Measurements from ENCODE around the gene OLFML2B. TPM values are rescaled to one million over a fixed set of nuclear protein-coding genes. Genes with fewer than 3 reads are reported as not detected.

The OLFML2B gene
- total and polyA plus RNA-seq, 2 of the 13 experiments (the other 11 are each of a cell fraction or from before 2014, with no cell fraction given), result not detected

DNA sequence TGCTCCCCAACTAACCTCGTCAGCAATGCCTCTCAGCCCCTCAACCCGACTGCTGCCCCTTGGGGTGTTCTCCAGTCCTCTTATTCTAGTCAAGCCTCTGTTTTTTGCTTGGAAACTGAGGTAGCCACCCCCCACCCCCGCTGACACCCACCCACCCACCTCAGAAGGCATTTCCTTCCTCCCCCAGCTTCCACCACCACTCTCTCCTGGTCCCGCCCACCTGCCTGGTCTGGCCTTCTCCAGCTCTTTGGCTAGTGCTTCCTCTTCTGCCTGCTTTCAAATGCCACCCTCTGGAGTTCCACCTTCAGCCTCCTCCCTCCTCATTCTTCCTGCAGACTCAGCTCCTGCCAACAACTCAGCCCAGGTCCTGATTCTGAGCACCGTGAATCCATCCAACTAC, 35.3 kb downstream of the OLFML2B start:
- POLR2A ChIA-PET, result no interaction called here

More for the DNA sequence above, 35.3 kb downstream of the OLFML2B start:
- CTCF ChIA-PET (ENCODE audit: low intra/inter-chr PET ratio, low total read pairs), result no interaction called here
- no peaks in the 10 kb centered on the region for H3K9me3 ChIP-seq (ENCODE audit: low read length)
- H4K20me1 ChIP-seq (ENCODE audit: insufficient read depth, low read length), result no peaks in the 10 kb centered on the region
- DNase-seq (ENCODE audit: low spot score), result no peak
- TF ChIP-seq ZNF580 (CRISPR knock-in tag; IDR thresholded peaks at IDR 0.05; ENCODE audit: borderline replicate concordance, low read depth) (no peak), AKNA (CRISPR knock-in tag; IDR thresholded peaks at IDR 0.05; ENCODE audit: borderline replicate concordance) (no peak), TCF12 (IDR thresholded peaks at IDR 0.05) (no peak), TCF12 (CRISPR knock-in tag; IDR thresholded peaks at IDR 0.05) (no peak), STAT5B (CRISPR knock-in tag; IDR thresholded peaks at IDR 0.05) (no peak)
- TF ChIP-seq, protein P1, sequence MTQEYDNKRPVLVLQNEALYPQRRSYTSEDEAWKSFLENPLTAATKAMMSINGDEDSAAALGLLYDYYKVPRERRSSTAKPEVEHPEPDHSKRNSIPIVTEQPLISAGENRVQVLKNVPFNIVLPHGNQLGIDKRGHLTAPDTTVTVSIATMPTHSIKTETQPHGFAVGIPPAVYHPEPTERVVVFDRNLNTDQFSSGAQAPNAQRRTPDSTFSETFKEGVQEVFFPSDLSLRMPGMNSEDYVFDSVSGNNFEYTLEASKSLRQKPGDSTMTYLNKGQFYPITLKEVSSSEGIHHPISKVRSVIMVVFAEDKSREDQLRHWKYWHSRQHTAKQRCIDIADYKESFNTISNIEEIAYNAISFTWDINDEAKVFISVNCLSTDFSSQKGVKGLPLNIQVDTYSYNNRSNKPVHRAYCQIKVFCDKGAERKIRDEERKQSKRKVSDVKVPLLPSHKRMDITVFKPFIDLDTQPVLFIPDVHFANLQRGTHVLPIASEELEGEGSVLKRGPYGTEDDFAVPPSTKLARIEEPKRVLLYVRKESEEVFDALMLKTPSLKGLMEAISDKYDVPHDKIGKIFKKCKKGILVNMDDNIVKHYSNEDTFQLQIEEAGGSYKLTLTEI (CRISPR knock-in tag; conservative IDR thresholded peaks at IDR 0.05), result no peak
- TF ChIP-seq, protein P2, sequence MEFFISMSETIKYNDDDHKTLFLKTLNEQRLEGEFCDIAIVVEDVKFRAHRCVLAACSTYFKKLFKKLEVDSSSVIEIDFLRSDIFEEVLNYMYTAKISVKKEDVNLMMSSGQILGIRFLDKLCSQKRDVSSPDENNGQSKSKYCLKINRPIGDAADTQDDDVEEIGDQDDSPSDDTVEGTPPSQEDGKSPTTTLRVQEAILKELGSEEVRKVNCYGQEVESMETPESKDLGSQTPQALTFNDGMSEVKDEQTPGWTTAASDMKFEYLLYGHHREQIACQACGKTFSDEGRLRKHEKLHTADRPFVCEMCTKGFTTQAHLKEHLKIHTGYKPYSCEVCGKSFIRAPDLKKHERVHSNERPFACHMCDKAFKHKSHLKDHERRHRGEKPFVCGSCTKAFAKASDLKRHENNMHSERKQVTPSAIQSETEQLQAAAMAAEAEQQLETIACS (CRISPR knock-in tag; IDR thresholded peaks at IDR 0.05), result no peak
- H3K36me3 ChIP-seq (replicated peaks in 1 of 2; ENCODE audit: control insufficient read depth in 1 of 2, insufficient read depth in 2 of 2, low read length in 2 of 2), result no peaks in the 10 kb centered on the region
- FAIRE-seq, result no peak
- H3K4me2 ChIP-seq (ENCODE audit: low read depth, low read length), result no peak overlapping the region
- H3K79me2 ChIP-seq (ENCODE audit: insufficient read depth, low read length), result no peaks in the 10 kb centered on the region
- ATAC-seq, result no peak
- in situ Hi-C loops (cut with HindIII; ENCODE audit: extremely low pct_ligation_motif_present, low pct_unique_long_range_greater_than_20kb) (no loop called here), intact Hi-C loops (cut with micrococcal nuclease; ENCODE audit: unreplicated experiment) (no loop called here)
- 7% methylated on average over 5 of the region's 5 CpGs for WGBS (ENCODE audit: low lambda C conversion rate)
- H3K4me1 ChIP-seq (ENCODE audit: insufficient read depth, low read length), result no peaks in the 10 kb centered on the region
- H3K27me3 ChIP-seq (ENCODE audit: control insufficient read depth in 1 of 2, insufficient read depth in 2 of 2, low read length in 2 of 2), result peaks cover 0 to 24% of the 10 kb centered on the region in 2 experiments; a peak in 4 of 5 replicates
- H2AFZ ChIP-seq (ENCODE audit: low read length), result no peak overlapping the region
- H3K27ac ChIP-seq (ENCODE audit: extremely low read length, insufficient read depth, low read length), result no peak overlapping the region
- BruUV-seq (replicated peaks), result no TSS peak
- no peak overlapping the region for H3K9ac ChIP-seq (ENCODE audit: insufficient read depth, low read depth, low read length)
- H3K4me3 ChIP-seq (replicated peaks in 1 of 3; ENCODE audit: insufficient read depth in 1 of 3, low read depth in 2 of 3, low read length in 3 of 3), result no peak overlapping the region
